K562 (cell line): ENCODE results near the gene OR4D2.

Experiments
- ATF2 ChIP-seq: sonication (generic); formaldehyde crosslinking; IDR thresholded peaks from 2 replicates; pipeline ENCODE4 v1.8.1; 2022; ENCODE audit warnings: missing genetic modification reagents
- BRF1 ChIP-seq: IDR thresholded peaks from 3 replicates; pipeline ENCODE4 v1.6.1; 2011; ENCODE audit warnings: borderline replicate concordance, mild to moderate bottlenecking; ENCODE audit not compliant: insufficient read length; ENCODE audit errors: extremely low read depth
- CTCF ChIP-seq, 3 experiments: IDR thresholded peaks in 2 of 3; conservative IDR thresholded peaks in 1 of 3; 2 replicates each; pipeline ENCODE4 v1.5.1; 2011 to 2012; ENCODE audit warnings: low read length in 3 of 3, mild to moderate bottlenecking in 3 of 3, control low read depth in 2 of 3, improper control_type of control experiment in 1 of 3, inconsistent platforms in 1 of 3, low read depth in 1 of 3, mixed read lengths in 1 of 3, moderate library complexity in 1 of 3; ENCODE audit not compliant: insufficient read depth in 2 of 3
- GATA2 ChIP-seq: sonication (generic); formaldehyde crosslinking; IDR thresholded peaks from 2 replicates; pipeline ENCODE4 v1.4.0; 2020; ENCODE audit warnings: mild to moderate bottlenecking, missing genetic modification reagents
- RNF2 ChIP-seq: sonication (generic); IDR thresholded peaks from 2 replicates; pipeline ENCODE4 v1.6.1; 2016
- ZNF239 ChIP-seq: fragments of 250-450 bp; sonication (Bioruptor Pico); IDR thresholded peaks from 2 replicates; pipeline ENCODE4 v1.4.0; 2020; ENCODE audit warnings: mild to moderate bottlenecking
- TF ChIP-seq, protein P1 (sequence below): fragments of 150-350 bp; conservative IDR thresholded peaks from 2 replicates; pipeline ENCODE4 v1.6.1; 2014; ENCODE audit warnings: low read length

DNA sequence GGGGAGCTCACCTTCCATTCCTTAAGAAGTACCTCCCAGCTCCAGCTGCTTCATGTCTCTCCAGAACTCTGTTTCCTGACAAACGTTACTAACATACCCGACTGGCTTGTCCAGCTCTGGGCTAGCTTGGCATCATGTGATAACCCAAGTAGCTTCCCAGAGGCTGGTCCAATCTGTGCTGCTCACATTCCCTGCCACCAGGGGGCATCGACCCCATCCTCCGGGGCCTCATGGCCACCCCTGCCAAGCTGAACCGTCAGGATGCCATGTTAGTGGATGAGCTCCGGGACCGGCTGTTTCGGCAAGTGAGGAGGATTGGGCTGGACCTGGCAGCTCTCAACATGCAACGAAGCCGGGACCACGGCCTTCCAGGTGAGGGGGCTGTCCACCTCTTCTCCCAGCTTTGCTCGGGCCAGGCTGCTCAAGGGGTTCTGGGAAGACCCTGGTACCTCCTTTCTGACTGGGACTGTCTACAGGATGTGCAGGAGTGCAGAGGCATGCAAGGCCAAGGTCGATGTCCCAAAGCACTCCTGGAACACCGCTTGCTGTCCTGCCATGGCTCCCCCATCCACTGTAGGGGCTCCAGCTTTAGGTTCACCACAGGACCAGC lies 33.3 kb downstream of the OR4D2 start:
- TF ChIP-seq RNF2 (no peak), ZNF239 (CRISPR knock-in tag) (no peak), CTCF (IDR thresholded peaks at IDR 0.05 in 2 of 3, conservative IDR thresholded peaks at IDR 0.05 in 1 of 3; ENCODE audit: insufficient read depth in 2 of 3, low read depth in 1 of 3, low read length in 3 of 3) (peak; percentile 68 to 79 (median 69)), GATA2 (CRISPR knock-in tag) (no peak), BRF1 (no peak), ATF2 (CRISPR knock-in tag) (no peak)
- TF ChIP-seq, protein P1, sequence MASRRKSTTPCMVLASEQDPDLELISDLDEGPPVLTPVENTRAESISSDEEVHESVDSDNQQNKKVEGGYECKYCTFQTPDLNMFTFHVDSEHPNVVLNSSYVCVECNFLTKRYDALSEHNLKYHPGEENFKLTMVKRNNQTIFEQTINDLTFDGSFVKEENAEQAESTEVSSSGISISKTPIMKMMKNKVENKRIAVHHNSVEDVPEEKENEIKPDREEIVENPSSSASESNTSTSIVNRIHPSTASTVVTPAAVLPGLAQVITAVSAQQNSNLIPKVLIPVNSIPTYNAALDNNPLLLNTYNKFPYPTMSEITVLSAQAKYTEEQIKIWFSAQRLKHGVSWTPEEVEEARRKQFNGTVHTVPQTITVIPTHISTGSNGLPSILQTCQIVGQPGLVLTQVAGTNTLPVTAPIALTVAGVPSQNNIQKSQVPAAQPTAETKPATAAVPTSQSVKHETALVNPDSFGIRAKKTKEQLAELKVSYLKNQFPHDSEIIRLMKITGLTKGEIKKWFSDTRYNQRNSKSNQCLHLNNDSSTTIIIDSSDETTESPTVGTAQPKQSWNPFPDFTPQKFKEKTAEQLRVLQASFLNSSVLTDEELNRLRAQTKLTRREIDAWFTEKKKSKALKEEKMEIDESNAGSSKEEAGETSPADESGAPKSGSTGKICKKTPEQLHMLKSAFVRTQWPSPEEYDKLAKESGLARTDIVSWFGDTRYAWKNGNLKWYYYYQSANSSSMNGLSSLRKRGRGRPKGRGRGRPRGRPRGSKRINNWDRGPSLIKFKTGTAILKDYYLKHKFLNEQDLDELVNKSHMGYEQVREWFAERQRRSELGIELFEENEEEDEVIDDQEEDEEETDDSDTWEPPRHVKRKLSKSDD, result no peak
